HepG2 (cell line): ENCODE measurements around the gene NRBP1. TPM values are rescaled to one million over a fixed set of nuclear protein-coding genes. Genes with fewer than 3 reads are reported as not detected.

ENCODE experiments used
- ARHGAP35 ChIP-seq: sonication (generic); formaldehyde crosslinking; IDR thresholded peaks from 2 replicates; pipeline ENCODE4 v1.9.0; 2022; ENCODE audit warnings: mild to moderate bottlenecking, inconsistent platforms, moderate library complexity, missing genetic modification reagents, borderline replicate concordance
- ATF1 ChIP-seq: IDR thresholded peaks from 2 replicates; pipeline ENCODE4 v1.6.1; 2016; ENCODE audit warnings: mild to moderate bottlenecking, control low read depth
- CREB3 ChIP-seq: sonication (generic); formaldehyde crosslinking; IDR thresholded peaks from 2 replicates; pipeline ENCODE4 v1.5.0; 2020; ENCODE audit warnings: missing genetic modification reagents
- ELK4 ChIP-seq: sonication (generic); formaldehyde crosslinking; IDR thresholded peaks from 2 replicates; pipeline ENCODE4 v1.9.0; 2021; ENCODE audit warnings: missing genetic modification reagents, borderline replicate concordance
- EZH2 ChIP-seq: conservative IDR thresholded peaks from 2 replicates; pipeline ENCODE4 v1.6.1; 2012; ENCODE audit warnings: mild to moderate bottlenecking, low read depth, low read length, moderate library complexity
- GATAD1 ChIP-seq: IDR thresholded peaks from 2 replicates; pipeline ENCODE4 v1.6.1; 2016; ENCODE audit warnings: missing genetic modification reagents, missing compliant biosample characterization
- HMGA1 ChIP-seq: sonication (generic); formaldehyde crosslinking; conservative IDR thresholded peaks from 2 replicates; pipeline ENCODE4 v1.4.0; 2020; ENCODE audit warnings: missing genetic modification reagents
- KIAA2018 ChIP-seq: sonication (generic); formaldehyde crosslinking; IDR thresholded peaks from 2 replicates; pipeline ENCODE4 v1.5.0; 2020; ENCODE audit warnings: mild to moderate bottlenecking, missing genetic modification reagents, borderline replicate concordance
- MAX ChIP-seq: IDR thresholded peaks from 2 replicates; pipeline ENCODE4 v1.6.1; 2012; ENCODE audit warnings: inconsistent platforms
- NFE2 ChIP-seq: sonication (generic); formaldehyde crosslinking; IDR thresholded peaks from 2 replicates; pipeline ENCODE4 v1.4.0; 2020; ENCODE audit warnings: missing genetic modification reagents
- NR1H2 ChIP-seq: sonication (generic); formaldehyde crosslinking; IDR thresholded peaks from 2 replicates; pipeline ENCODE4 v1.8.1; 2022; ENCODE audit warnings: low read depth, missing genetic modification reagents, borderline replicate concordance
- SCMH1 ChIP-seq: sonication (generic); formaldehyde crosslinking; IDR thresholded peaks from 2 replicates; pipeline ENCODE4 v1.9.0; 2021; ENCODE audit warnings: missing genetic modification reagents, mild to moderate bottlenecking, borderline replicate concordance
- SMAD3 ChIP-seq: sonication (generic); formaldehyde crosslinking; IDR thresholded peaks from 2 replicates; pipeline ENCODE4 v1.4.0; 2020; ENCODE audit warnings: missing genetic modification reagents
- YY1 ChIP-seq: IDR thresholded peaks from 2 replicates; pipeline ENCODE4 v1.6.1; 2011; ENCODE audit warnings: low read length, low read depth, moderate library complexity, mild to moderate bottlenecking; ENCODE audit not compliant: insufficient read depth, insufficient replicate concordance
- ZIK1 ChIP-seq: sonication (generic); formaldehyde crosslinking; IDR thresholded peaks from 2 replicates; pipeline ENCODE4 v1.5.0; 2020; ENCODE audit warnings: mild to moderate bottlenecking, low read depth, missing genetic modification reagents, borderline replicate concordance
- ZNF484 ChIP-seq: sonication (generic); formaldehyde crosslinking; IDR thresholded peaks from 2 replicates; pipeline ENCODE4 v1.5.1; 2020; ENCODE audit warnings: mild to moderate bottlenecking, low read depth, missing genetic modification reagents, borderline replicate concordance
- ZNF660 ChIP-seq: sonication (generic); formaldehyde crosslinking; IDR thresholded peaks from 2 replicates; pipeline ENCODE4 v1.5.1; 2020; ENCODE audit warnings: mild to moderate bottlenecking, low read depth, missing genetic modification reagents, borderline replicate concordance
- polyA plus RNA-seq, 8 experiments: library from polyadenylated mRNA; depleted of rRNA in 3 of 8; stranded (reverse) in 7 of 8; unstranded in 1 of 8; fragments of >200 nt; fragmentation: Illumina TruSeq in 4 of 8; extraction: Trizol in 4 of 8; gene quantifications; 2 replicates each; pipeline versions ENCODE4 v1.2.1 to v1.2.3, GENCODE V29; 2011 to 2016; ENCODE audit warnings: low read depth in 4 of 8, missing spikeins in 1 of 8, mixed read lengths in 1 of 8; ENCODE audit not compliant: insufficient read depth in 1 of 8
- total RNA-seq, 5 experiments: library from RNA; depleted of rRNA; stranded (reverse); fragments of >200 nt; fragmentation: Illumina TruSeq; extraction: Trizol; gene quantifications; 2 replicates each; pipeline ENCODE4 v1.2.3, GENCODE V29; 2016; ENCODE audit warnings: low read depth in 1 of 5

The NRBP1 gene
- total and polyA plus RNA-seq, 2 of the 13 experiments (the other 11 are each of a cell fraction or from before 2014, with no cell fraction given): 165 to 240 TPM

- TF ChIP-seq KIAA2018 (no peak), SMAD3 (no peak), YY1 (peak; percentile 70), ZIK1 (CRISPR knock-in tag) (peak; percentile 97), ZNF484 (no peak), NFE2 (CRISPR knock-in tag) (no peak), NR1H2 (CRISPR knock-in tag) (peak; percentile 80; the same call in 1 of the 2 replicates), SCMH1 (CRISPR knock-in tag) (no peak), HMGA1 (no peak), ARHGAP35 (CRISPR knock-in tag) (peak; percentile 36; the same call in 1 of the 2 replicates), CREB3 (CRISPR knock-in tag) (peak; percentile 96), EZH2 (no peak), ATF1 (CRISPR knock-in tag) (no peak), MAX (peak; percentile 94), ZNF660 (no peak), ELK4 (CRISPR knock-in tag) (no peak; the same call in 1 of the 2 replicates), GATAD1 (peak; percentile 85)
Observed at GRCh38 chr2:27409321-27410073, 18.9 kb upstream of the NRBP1 start, which contains the start of gene PPM1G (continued).
